ENCODE data around the gene METTL14. TPM values are rescaled to one million over a fixed set of nuclear protein-coding genes. Genes with fewer than 3 reads are reported as not detected.

METTL14 gene
- total RNA-seq, 1 donor, result 19.0 TPM

GRCh38 chr4:118734491-118735205, 49.5 kb downstream of the METTL14 start:
- no peak for TF ChIP-seq CTCF (IDR thresholded peaks at IDR 0.05; ENCODE audit: insufficient read depth, low read depth, low read length)
- no peak overlapping the region for H3K4me3 ChIP-seq (ENCODE audit: low read depth, low read length)
- DNase-seq (ENCODE audit: low read depth), result no peak

DNA sequence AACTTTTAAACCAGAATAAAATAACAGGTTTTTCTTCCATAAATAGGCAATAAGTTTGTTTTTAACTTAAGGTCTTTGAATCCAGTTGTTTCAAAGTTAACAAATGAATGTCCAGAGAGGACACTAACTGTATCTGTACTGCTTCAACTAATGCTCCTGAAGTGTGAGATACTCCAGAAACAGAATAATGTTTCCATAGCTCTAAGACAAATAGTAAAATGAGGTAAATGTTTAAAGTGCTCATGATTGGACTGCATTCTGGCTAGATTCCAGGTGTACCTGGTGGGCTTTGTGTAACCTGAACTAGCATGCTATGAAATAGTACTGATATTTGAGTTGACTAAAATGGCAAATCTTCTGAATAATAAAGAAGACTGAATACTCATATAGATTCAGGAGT, 51.7 kb downstream of the METTL14 start:
- no peak for TF ChIP-seq CTCF (IDR thresholded peaks at IDR 0.05; ENCODE audit: insufficient read depth, low read depth, low read length)
- DNase-seq (ENCODE audit: low read depth), result no peak
- H3K4me3 ChIP-seq (ENCODE audit: low read depth, low read length), result no peak overlapping the region

GRCh38 chr4:118738090-118738489, 52.9 kb downstream of the METTL14 start:
- H3K4me3 ChIP-seq (ENCODE audit: low read depth, low read length), result no peak overlapping the region
- DNase-seq (ENCODE audit: low read depth), result no peak
- TF ChIP-seq CTCF (IDR thresholded peaks at IDR 0.05; ENCODE audit: insufficient read depth, low read depth, low read length), result no peak

GRCh38 chr4:118739022-118739713, 54.0 kb downstream of the METTL14 start:
- no peak for DNase-seq (ENCODE audit: low read depth)
- no peak overlapping the region for H3K4me3 ChIP-seq (ENCODE audit: low read depth, low read length)
- TF ChIP-seq CTCF (IDR thresholded peaks at IDR 0.05; ENCODE audit: insufficient read depth, low read depth, low read length), result no peak

GRCh38 chr4:118740869-118741268, 55.7 kb downstream of the METTL14 start:
- TF ChIP-seq CTCF (IDR thresholded peaks at IDR 0.05; ENCODE audit: insufficient read depth, low read depth, low read length), result peak; percentile 29
- no peak for DNase-seq (ENCODE audit: low read depth)
- no peak overlapping the region for H3K4me3 ChIP-seq (ENCODE audit: low read depth, low read length)

- H3K4me3 ChIP-seq (ENCODE audit: low read depth, low read length), result no peak overlapping the region
- TF ChIP-seq CTCF (IDR thresholded peaks at IDR 0.05; ENCODE audit: insufficient read depth, low read depth, low read length), result no peak
- peak; percentile 77 for DNase-seq (ENCODE audit: low read depth)
These were observed 56.2 kb downstream of the METTL14 start for GRCh38 chr4:118741301-118741855.

Data from fibroblast of villous mesenchyme (primary cell).